ENCODE measurements around the gene NUDT15. TPM values are rescaled to one million over a fixed set of nuclear protein-coding genes. Genes with fewer than 3 reads are reported as not detected.

NUDT15 gene
- total and polyA plus RNA-seq, 10 of the 15 experiments (the other 5 are each of a cell fraction or from before 2014, with no cell fraction given), result 11.4 to 26.7 (median 18.0) TPM

GRCh38 chr13:47997384-47997783 lies 40.1 kb upstream of the NUDT15 start:
- 94% methylated on average over 2 of the region's 2 CpGs for WGBS (ENCODE audit: insufficient coverage, insufficient replicate concordance, low lambda C conversion rate, missing lambda C conversion rate)
- Histone ChIP-seq H3K36me3 (ENCODE audit: control insufficient read depth in 2 of 2, insufficient read depth in 2 of 2, low read length in 1 of 2) (peaks cover 0 to 6% of the 10 kb centered on the region in 2 experiments; a peak in 3 of 4 replicates), H3K4me1 (ENCODE audit: control insufficient read depth, insufficient read depth, low read length) (no peaks in the 10 kb centered on the region), H2AFZ (ENCODE audit: control insufficient read depth, low read depth, low read length) (no peak overlapping the region), H3K9ac (ENCODE audit: control insufficient read depth, insufficient read depth, low read length) (no peak overlapping the region), H3K27ac (ENCODE audit: control insufficient read depth, insufficient read depth) (no peak overlapping the region), H4K20me1 (ENCODE audit: control insufficient read depth, insufficient read depth) (no peaks in the 10 kb centered on the region), H3K9me3 (replicated peaks; ENCODE audit: control insufficient read depth, insufficient read depth, low read length) (no peaks in the 10 kb centered on the region; the same call in 2 of the 3 replicates), H3K4me3 (no peak overlapping the region), H3K4me2 (ENCODE audit: control insufficient read depth, insufficient read depth) (no peak overlapping the region), H3K79me2 (ENCODE audit: control insufficient read depth, insufficient read depth, low read length) (peaks cover 27% of the 10 kb centered on the region), H3K27me3 (replicated peaks in 1 of 2; ENCODE audit: control insufficient read depth in 2 of 2, insufficient read depth in 2 of 2, low read length in 1 of 2) (no peaks in the 10 kb centered on the region)
- DNase-seq (ENCODE audit: low read depth, low spot score), result no peak
- in situ Hi-C loops (cut with MboI) (no loop called here), intact Hi-C loops (cut with micrococcal nuclease; ENCODE audit: unreplicated experiment) (no loop called here)
- POLR2A ChIA-PET, result interaction anchor here (0.6 kb wide), 1 partner anchor 1189 kb away, joined by 3 read pairs; no protein-coding TSS in a partner anchor
- ATAC-seq, result no peak
- SMC1A ChIA-PET (ENCODE audit: uncharacterized antibody, unreplicated experiment), result interaction anchor here (1.2 kb wide), 3 partner anchors 23 to 42 kb away, joined by 3 to 7 read pairs (median 4); partner anchors contain the start of gene NUDT15
- RAD21 ChIA-PET (ENCODE audit: unreplicated experiment), result interaction anchor here (1.2 kb wide), 1 partner anchor 14 kb away, joined by 3 read pairs; no protein-coding TSS in a partner anchor
- CTCF ChIA-PET, result no interaction called here
- no peak for FAIRE-seq
- BruUV-seq (replicated peaks), result no TSS peak
- TF ChIP-seq CHD1 (IDR thresholded peaks at IDR 0.05; ENCODE audit: low read depth, low read length) (no peak), ZNF217 (IDR thresholded peaks at IDR 0.05) (no peak), MEF2B (IDR thresholded peaks at IDR 0.05; ENCODE audit: partially characterized antibody, poor library complexity, severe bottlenecking) (no peak), CTCF (IDR thresholded peaks at IDR 0.05 in 2 of 3, conservative IDR thresholded peaks at IDR 0.05 in 1 of 3; ENCODE audit: control insufficient read depth in 2 of 3, extremely low read depth in 1 of 3, insufficient read depth in 1 of 3, low read depth in 3 of 3, low read length in 3 of 3) (no peak), HDGF (IDR thresholded peaks at IDR 0.05) (no peak), YBX1 (IDR thresholded peaks at IDR 0.05) (no peak), ZBTB11 (CRISPR knock-in tag; IDR thresholded peaks at IDR 0.05) (no peak), SIN3A (IDR thresholded peaks at IDR 0.05; ENCODE audit: low read depth, low read length) (no peak), NR2C1 (IDR thresholded peaks at IDR 0.05) (no peak), DPF2 (IDR thresholded peaks at IDR 0.05) (no peak), PKNOX1 (IDR thresholded peaks at IDR 0.05) (no peak), STAT1 (conservative IDR thresholded peaks at IDR 0.05) (no peak), ZBTB40 (IDR thresholded peaks at IDR 0.05; ENCODE audit: borderline replicate concordance) (no peak), ZNF384 (IDR thresholded peaks at IDR 0.05; ENCODE audit: borderline replicate concordance, low read depth, low read length) (no peak), SUZ12 (IDR thresholded peaks at IDR 0.05; ENCODE audit: unreplicated experiment) (no peak)

Measured in GM12878 (cell line).